NCI-H1092 treated with DMSO at 0.1 percent for 48 hours (cell line): ENCODE data around the gene SPATS2L.

ENCODE experiments used
- DNase-seq: peaks from one replicate; lab custom pipeline; 2025; lab: John Stamatoyannopoulos, UW

Gene SPATS2L

GRCh38 chr2:200350850-200351285 lies 44.4 kb downstream of the SPATS2L start:
- DNase-seq, result no peak

GRCh38 chr2:200351815-200352214 lies 45.3 kb downstream of the SPATS2L start:
- DNase-seq, result no peak

DNA sequence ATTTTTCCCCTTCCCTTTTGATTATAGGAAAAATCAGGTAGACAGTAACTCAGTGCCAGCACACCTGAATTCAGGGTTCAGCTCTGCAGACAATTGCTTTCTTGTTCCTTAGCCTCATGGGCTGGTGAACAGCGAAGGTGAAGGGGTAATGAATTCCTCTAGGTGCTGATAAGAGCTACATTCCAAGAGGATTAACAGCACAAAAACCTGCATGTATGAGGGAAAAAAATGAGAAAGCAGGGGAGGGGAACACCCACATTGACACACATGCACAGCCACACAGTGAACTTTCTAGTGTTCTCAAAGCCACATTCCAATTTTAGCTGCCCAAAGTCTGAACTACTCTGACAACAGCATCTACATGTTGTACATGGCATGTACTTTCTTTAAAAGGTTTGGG lies 46.1 kb downstream of the SPATS2L start:
- no peak for DNase-seq

DNA sequence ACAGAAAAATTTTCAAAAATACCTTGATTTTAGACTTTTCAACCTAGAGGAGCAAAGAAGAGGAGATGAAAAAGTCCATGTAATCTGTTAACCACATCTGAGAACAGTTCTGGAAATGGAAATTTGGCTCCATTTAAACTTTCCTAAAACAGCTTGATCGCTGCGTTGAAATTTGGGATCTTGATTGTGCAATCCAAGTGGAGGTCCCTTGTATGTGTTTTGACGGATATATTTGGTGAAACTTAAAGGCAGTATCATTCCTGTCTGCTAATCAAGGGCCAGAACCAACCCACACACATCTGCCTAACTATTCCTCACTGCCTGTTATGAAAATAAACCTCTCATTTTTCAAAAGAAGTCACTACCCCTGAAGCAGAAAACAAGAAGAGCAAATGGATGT lies 46.6 kb downstream of the SPATS2L start:
- DNase-seq, result no peak

- no peak for DNase-seq
Observed at GRCh38 chr2:200353874-200354273, 47.4 kb downstream of the SPATS2L start.

DNA sequence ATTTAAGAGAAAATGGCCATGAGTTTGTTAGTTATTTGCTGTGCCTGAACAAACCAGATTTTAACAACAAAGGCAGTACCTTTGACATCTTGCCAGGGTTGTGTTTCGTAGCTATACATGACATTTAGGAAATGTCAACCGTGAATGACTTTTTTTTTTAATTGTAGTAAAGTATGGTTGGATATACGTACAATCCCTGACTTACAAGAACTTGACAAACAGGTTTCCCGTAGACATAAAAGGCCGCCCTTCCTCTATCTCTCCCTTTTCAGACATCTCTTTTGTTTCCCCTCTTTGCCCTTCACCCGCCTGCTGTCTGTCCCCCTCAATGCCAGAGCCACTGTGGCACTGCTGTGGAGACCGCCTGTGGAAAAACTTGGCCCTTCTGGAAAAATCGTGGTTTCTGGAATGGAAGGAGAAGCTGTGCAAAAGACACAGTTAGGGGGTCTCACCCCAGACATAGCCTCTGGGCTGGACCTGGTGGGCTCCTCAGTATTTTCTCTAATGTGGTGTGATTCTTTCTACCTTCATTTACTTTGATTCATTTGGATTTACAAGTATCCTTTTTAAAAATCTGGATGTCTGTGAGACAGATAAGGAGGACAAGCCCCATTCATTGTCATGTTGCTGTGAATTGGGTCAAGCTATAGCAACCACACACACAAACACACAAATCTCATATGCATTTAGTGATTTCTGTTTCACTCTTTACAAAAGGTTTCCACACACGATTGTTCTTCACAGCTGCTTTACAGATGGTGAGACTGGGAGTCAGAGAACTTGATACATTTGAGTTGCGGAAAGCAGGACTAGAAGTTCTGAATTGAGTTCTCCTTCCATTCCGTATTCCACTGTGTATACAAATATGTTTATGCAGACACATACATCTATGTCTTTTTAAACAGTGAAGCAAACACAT lies 48.6 kb downstream of the SPATS2L start:
- no peak for DNase-seq

DNA sequence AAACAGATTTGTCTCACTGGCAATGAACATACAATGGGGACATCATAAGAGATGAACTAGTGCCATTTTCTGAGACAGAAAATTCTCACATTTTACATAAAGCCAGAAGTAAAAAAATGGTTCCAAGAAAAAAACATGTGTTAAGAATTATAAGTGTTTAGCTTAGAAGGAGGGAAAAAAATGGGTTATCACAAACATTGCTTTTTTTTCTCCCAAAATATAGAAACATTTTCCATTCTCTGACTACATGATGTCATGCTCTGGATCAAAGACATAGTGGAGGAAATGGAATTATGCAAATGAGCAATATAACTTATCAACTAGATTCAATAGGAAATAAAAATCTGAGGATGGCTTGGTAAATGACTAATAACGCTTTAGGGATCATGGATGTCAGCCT lies 49.8 kb downstream of the SPATS2L start:
- no peak for DNase-seq

DNA sequence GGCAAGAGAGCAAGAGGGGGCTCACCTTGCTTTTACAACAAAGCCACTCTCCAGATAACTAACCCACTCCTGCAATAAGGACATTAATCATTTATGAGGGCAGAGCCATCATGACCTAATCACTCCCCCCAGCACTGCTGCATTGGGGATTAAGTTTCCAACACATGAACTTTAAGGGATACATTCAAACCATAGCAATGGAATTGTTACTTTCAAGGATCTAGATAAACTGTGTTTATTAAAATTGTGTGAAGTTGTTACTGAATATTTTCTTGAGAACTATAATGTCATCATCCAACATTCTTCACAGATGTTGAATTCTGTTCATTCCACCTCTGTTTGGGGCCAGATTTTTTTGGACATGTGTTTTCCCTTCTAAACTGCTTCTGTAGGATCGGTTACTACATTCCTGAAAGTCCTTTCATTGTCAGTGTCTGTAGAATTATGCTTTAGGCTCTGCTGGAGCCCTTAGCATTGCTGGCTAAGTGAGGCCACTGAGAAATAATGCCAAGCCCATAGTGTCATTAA lies 50.4 kb downstream of the SPATS2L start:
- no peak for DNase-seq

DNA sequence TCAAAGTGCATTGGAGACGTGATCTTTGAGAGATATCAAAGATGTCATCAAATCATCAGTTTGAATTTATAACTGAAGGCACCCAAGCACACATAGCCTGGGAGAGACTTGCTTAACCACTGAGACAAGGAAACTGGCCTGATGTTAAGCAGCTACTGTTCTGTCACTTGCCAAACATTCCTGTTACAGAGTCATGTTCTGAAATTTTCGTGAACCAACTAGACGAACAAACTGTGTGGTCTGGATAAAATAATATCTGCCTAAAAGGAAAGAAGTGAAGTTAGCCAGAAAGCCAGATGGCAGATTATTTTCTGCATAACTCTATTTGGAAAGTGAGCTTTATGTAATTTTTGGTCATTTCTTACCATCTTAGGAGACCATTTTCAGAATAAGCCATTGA lies 51.4 kb downstream of the SPATS2L start:
- no peak for DNase-seq

DNA sequence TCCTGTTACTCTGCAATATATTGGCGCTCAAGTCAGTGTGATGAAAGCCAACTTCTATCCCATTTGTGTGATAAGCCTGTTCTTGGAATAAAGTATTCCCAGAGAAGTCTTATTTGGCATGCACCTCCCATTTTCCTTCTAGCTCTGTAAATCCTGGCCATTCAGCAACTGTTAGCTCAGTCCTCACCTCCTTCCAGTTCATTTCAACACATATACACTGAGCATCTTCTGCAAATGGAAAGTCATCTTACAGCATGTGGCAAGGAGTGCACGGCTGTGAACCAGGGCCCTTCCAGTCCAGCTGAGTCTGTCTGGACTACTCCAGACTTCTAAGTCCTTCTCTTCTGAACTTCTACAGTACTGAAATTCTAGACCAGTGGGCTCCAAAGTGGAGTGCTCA lies 53.1 kb downstream of the SPATS2L start:
- DNase-seq, result no peak

DNA sequence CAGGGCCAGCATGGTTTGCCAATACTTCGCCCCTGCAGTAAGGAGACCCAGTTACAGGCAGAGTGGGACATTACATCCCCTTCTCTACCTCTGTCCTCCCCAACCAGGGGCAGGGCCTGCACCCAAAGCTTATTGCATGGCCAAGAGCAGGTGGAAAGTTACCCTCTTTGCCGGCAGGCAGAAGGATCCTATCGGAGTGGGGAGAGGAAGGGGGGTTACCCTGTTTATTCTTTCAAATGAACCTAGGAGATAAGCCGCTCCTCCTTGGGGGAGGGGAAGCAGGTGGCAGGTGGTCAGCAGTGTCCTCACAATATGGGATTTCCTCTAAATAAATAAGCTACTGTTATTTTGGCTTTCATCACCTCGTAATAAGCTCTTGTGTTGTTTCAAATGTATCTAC lies 53.9 kb downstream of the SPATS2L start:
- peak; percentile 38 for DNase-seq

- DNase-seq, result no peak
Observed at GRCh38 chr2:200362202-200362917, 55.9 kb downstream of the SPATS2L start.

- no peak for DNase-seq
Observed at GRCh38 chr2:200363279-200363678, 56.8 kb downstream of the SPATS2L start.

GRCh38 chr2:200364142-200364541 lies 57.6 kb downstream of the SPATS2L start:
- DNase-seq, result no peak

DNA sequence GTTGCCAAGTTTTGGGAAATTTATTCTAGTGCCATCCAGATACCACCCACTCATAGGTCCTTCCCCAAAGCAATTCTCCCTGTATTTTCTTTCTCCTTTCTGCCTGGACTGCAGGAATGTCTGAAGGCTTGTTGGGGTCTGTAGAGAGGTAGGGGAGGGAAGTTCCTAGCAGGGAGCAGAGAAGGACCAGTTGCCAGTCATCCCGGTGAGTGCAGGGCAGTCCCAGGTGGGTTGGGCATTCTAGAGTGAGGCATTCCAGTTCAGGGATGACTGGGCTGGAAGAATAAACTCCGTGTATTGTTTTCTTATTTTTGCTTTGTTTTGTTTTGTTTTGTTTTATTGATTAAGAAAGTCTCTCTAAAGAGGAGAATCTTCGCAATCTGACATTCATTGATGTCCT lies 58.1 kb downstream of the SPATS2L start:
- no peak for DNase-seq

- DNase-seq, result no peak
Observed at GRCh38 chr2:200365209-200365608, 58.7 kb downstream of the SPATS2L start.

GRCh38 chr2:200367155-200367554 lies 60.7 kb downstream of the SPATS2L start:
- no peak for DNase-seq

DNA sequence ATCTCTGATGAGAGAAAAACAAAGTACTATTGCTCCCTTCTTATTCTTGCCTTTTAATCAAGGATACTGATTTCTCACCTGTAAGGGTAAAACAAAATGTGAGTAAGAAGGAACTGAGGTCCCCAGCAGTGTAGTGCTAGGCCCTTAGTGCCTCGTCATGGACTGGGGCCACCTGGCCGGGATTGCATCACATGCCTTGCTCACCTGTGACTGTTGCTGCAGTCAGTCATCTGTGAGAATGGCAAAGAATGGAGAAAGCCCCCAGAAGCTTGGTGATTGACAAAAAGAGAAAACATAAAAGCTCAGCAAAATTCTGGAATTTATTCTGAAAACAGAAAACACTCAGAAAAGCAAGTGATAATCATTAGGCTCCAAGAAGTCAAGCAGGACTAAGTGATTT lies 63.4 kb downstream of the SPATS2L start:
- no peak for DNase-seq

- no peak for DNase-seq
Observed at GRCh38 chr2:200373231-200373630, 66.7 kb downstream of the SPATS2L start.

DNA sequence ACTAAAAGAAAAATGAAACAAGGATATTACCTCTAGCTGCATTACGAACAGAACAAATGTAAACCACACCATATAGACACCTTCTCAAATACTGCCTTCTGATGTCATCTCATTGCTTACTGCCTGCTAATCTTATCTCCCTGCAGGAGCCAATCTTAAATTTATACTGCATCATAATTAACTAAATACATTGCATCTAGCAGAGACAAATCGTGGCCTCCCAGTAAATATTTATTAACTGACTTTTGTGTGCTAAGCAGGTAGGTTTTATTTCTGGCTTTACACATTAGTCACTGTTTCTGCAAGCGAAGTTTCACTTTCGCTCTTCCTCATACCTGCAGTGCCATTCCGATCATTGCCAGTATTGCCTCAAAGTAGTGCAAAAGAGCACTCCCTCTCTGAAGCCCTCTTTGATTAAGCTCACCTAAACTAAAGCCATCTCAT lies 67.5 kb downstream of the SPATS2L start:
- no peak for DNase-seq

- DNase-seq, result peak; percentile 35
Observed at GRCh38 chr2:200376513-200377354, 70.2 kb downstream of the SPATS2L start.
